Gastroesophageal sphincter (tissue), 4 donors: ENCODE measurements around the gene CLCN1. TPM values are rescaled to one million over a fixed set of nuclear protein-coding genes. Genes with fewer than 3 reads are reported as not detected.

Experiments used
- ATAC-seq: fragments of 150-250 bp; one replicate; pipeline ENCODE4 v1.9.1; 2016; ENCODE audit warnings: mild to moderate bottlenecking, moderate library complexity
- H3K27ac ChIP-seq, 4 donors: fragments of 200-600 bp; sonication (generic) in 3 of 4; 1 replicate in 3 of 4; 2 replicates in 1 of 4; pipeline ENCODE4 v1.5.1; 2016 to 2019
- H3K27me3 ChIP-seq: fragments of 200-600 bp; sonication (generic); one replicate; pipeline ENCODE4 v1.5.1; 2019
- H3K36me3 ChIP-seq, 2 donors: fragments of 200-600 bp; sonication (generic); one replicate each; pipeline ENCODE4 v1.5.1; 2019; ENCODE audit warnings: control low read depth in 1 of 2
- H3K4me1 ChIP-seq, 3 donors: fragments of 200-600 bp; sonication (generic); 1 replicate in 2 of 3; 2 replicates in 1 of 3; pipeline ENCODE4 v1.5.1; 2016 to 2019; ENCODE audit warnings: control low read depth in 2 of 3
- H3K4me3 ChIP-seq, 2 donors: fragments of 200-600 bp; sonication (generic); one replicate each; pipeline ENCODE4 v1.5.1; 2019; ENCODE audit warnings: mild to moderate bottlenecking in 1 of 2, moderate library complexity in 1 of 2
- H3K9me3 ChIP-seq, 3 donors: fragments of 200-600 bp; sonication (generic); one replicate each; pipeline ENCODE4 v1.5.1; 2017 to 2019; ENCODE audit warnings: control low read depth in 2 of 3
- CTCF ChIP-seq, 4 experiments: fragments of 200-600 bp in 2 of 4; fragments of 450-650 bp in 2 of 4; sonication (generic) in 1 of 4; IDR thresholded peaks; one replicate each; pipeline ENCODE4 v1.5.1; 2017 to 2019; ENCODE audit warnings: antibody characterized with exemption in 4 of 4, mild to moderate bottlenecking in 2 of 4, moderate library complexity in 2 of 4
- EP300 ChIP-seq: sonication (generic); formaldehyde crosslinking; IDR thresholded peaks from one replicate; pipeline ENCODE4 v1.6.1; 2017; ENCODE audit warnings: antibody characterized with exemption, mild to moderate bottlenecking
- POLR2A ChIP-seq, 2 donors: fragments of 450-650 bp; IDR thresholded peaks; one replicate each; pipeline ENCODE4 v1.6.1; 2017; ENCODE audit warnings: antibody characterized with exemption in 2 of 2, mild to moderate bottlenecking in 2 of 2, moderate library complexity in 1 of 2
- POLR2AphosphoS5 ChIP-seq: sonication (generic); formaldehyde crosslinking; IDR thresholded peaks from one replicate; pipeline ENCODE4 v1.6.1; 2017; ENCODE audit warnings: antibody characterized with exemption
- WGBS, 2 donors: methylation state at CpG; one replicate each; pipeline ENCODE4 v1.1.5; 2018; ENCODE audit warnings: low coverage in 1 of 2; 5-methylcytosine and 5-hydroxymethylcytosine counted together
- total RNA-seq, 4 donors: library from RNA; depleted of rRNA; stranded (reverse); fragments of >200 nt; gene quantifications; one replicate each; pipeline ENCODE4 v1.1.0, GENCODE V29; 2016

CLCN1 gene
- total RNA-seq, 4 donors from 2014 or later, result not detected

GRCh38 chr7:143382791-143383641 lies 67.1 kb downstream of the CLCN1 start:
- no peaks in the 10 kb centered on the region for H3K27me3 ChIP-seq
- H3K4me3 ChIP-seq, result peak overlapping the region; percentile 71 to 99
- H3K9me3 ChIP-seq, result no peaks in the 10 kb centered on the region
- peak overlapping the region; percentile 96 to 100 (median 99) for H3K27ac ChIP-seq
- no peak for ATAC-seq
- WGBS, 2 donors, result 35% methylated on average over 3 of the region's 15 CpGs; no CpG with 5 or more reads in 1 of the 2 donors
- TF ChIP-seq POLR2AphosphoS5 (no peak), CTCF (IDR thresholded peaks at IDR 0.05) (no peak), POLR2A (IDR thresholded peaks at IDR 0.05) (no peak), EP300 (no peak)
- peaks cover 0 to 13% of the 10 kb centered on the region in 2 donors for H3K36me3 ChIP-seq
- peaks cover 0 to 83% (median 55%) of the 10 kb centered on the region in 3 donors for H3K4me1 ChIP-seq

- 20% methylated on average over 1 of the region's 1 CpG; no CpG with 5 or more reads in 1 of the 2 donors for WGBS, 2 donors
- peaks cover 0 to 19% of the 10 kb centered on the region in 2 donors for H3K36me3 ChIP-seq
- peaks cover 0 to 83% (median 58%) of the 10 kb centered on the region in 3 donors for H3K4me1 ChIP-seq
- no peaks in the 10 kb centered on the region for H3K27me3 ChIP-seq
- H3K27ac ChIP-seq, result peak overlapping the region; percentile 96 to 100 (median 99)
- ATAC-seq, result no peak
- H3K9me3 ChIP-seq, result no peaks in the 10 kb centered on the region
- peak overlapping the region in 1 of 2 donors; percentile 99 for H3K4me3 ChIP-seq
- no peak for TF ChIP-seq CTCF (IDR thresholded peaks at IDR 0.05)
- no peak for TF ChIP-seq EP300
- no peak for TF ChIP-seq POLR2AphosphoS5
- TF ChIP-seq POLR2A (IDR thresholded peaks at IDR 0.05), result no peak
Observed at GRCh38 chr7:143383642-143383957, 67.7 kb downstream of the CLCN1 start.

DNA sequence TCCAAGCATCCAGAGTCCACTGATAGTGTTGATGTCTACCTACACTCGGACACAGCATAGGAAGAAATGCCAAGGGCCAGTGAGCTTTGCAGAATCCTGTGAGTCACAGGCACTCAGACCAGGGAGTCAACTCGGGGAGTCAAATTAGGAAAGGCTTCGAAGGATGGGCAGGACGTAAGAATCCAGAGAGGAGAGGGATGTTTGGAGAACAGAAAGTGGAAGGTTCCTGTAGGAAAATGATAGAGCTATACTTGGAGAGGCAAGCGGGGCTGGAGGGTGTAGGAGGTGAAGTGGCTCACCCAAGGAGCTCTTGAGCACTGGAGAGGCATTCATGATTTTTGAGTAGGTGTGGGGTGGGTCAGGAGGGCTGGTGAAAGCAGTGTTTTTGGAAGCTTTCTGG lies 68.2 kb downstream of the CLCN1 start:
- peak; percentile 64 for TF ChIP-seq POLR2AphosphoS5
- TF ChIP-seq EP300, result no peak
- no peak for TF ChIP-seq CTCF (IDR thresholded peaks at IDR 0.05)
- no peak for TF ChIP-seq POLR2A (IDR thresholded peaks at IDR 0.05)
- peaks cover 0 to 83% (median 58%) of the 10 kb centered on the region in 3 donors for H3K4me1 ChIP-seq
- peak overlapping the region in 1 of 2 donors; percentile 99 for H3K4me3 ChIP-seq
- WGBS, 2 donors, result 10 to 16% methylated on average over 2 to 5 of the region's 5 CpGs
- peaks cover 0 to 24% of the 10 kb centered on the region in 2 donors for H3K36me3 ChIP-seq
- H3K27ac ChIP-seq, result peak overlapping the region; percentile 96 to 100 (median 99)
- H3K9me3 ChIP-seq, result no peaks in the 10 kb centered on the region
- ATAC-seq, result no peak
- no peaks in the 10 kb centered on the region for H3K27me3 ChIP-seq

- H3K27ac ChIP-seq, result peak overlapping the region; percentile 96 to 100 (median 99)
- 26 to 44% methylated on average over 13 to 14 of the region's 14 CpGs for WGBS, 2 donors
- TF ChIP-seq CTCF (IDR thresholded peaks at IDR 0.05), result no peak
- TF ChIP-seq POLR2AphosphoS5, result no peak
- TF ChIP-seq POLR2A (IDR thresholded peaks at IDR 0.05), result no peak
- no peak for TF ChIP-seq EP300
- peaks cover 0 to 83% (median 58%) of the 10 kb centered on the region in 3 donors for H3K4me1 ChIP-seq
- peak overlapping the region in 1 of 2 donors; percentile 99 for H3K4me3 ChIP-seq
- no peaks in the 10 kb centered on the region for H3K27me3 ChIP-seq
- ATAC-seq, result no peak
- no peaks in the 10 kb centered on the region for H3K9me3 ChIP-seq
- H3K36me3 ChIP-seq, result peaks cover 0 to 32% of the 10 kb centered on the region in 2 donors
Observed at GRCh38 chr7:143384661-143385631, 69.0 kb downstream of the CLCN1 start.
